Measurements from ENCODE around the gene ZNF827.

ZNF827 gene

GRCh38 chr4:145891958-145892357 lies 46.7 kb downstream of the ZNF827 start:
- DNase-seq (ENCODE audit: low read depth), result no peak

GRCh38 chr4:145890689-145891088 lies 47.9 kb downstream of the ZNF827 start:
- no peak for DNase-seq (ENCODE audit: low read depth)

DNA sequence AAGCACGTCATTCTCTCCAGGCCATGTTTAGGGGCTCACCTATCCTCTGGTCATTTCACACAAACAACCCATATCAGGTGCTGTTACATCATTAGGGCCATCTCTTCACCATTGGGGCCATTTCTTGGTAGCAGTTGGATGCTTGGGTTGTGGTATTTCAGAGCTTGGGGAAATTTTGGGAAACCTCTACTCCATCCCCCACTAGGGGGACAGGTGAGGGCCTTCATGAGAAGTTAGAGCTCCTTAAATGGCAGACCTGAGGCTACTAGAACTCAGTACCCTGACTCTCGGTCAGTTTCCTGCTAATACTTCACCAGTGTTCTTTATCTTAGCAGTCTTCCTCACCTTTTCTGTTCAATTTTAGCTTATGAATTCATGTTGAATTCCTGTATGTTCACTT lies 50.2 kb downstream of the ZNF827 start:
- DNase-seq (ENCODE audit: low read depth), result no peak

GRCh38 chr4:145887241-145887991 lies 51.2 kb downstream of the ZNF827 start:
- no peak for DNase-seq (ENCODE audit: low read depth)

GRCh38 chr4:145886871-145887240 lies 51.8 kb downstream of the ZNF827 start:
- DNase-seq (ENCODE audit: low read depth), result no peak

- no peak for DNase-seq (ENCODE audit: low read depth)
These were observed 53.0 kb downstream of the ZNF827 start for GRCh38 chr4:145885666-145886065.

- DNase-seq (ENCODE audit: low read depth), result no peak
These were observed 53.8 kb downstream of the ZNF827 start for GRCh38 chr4:145884775-145885174.

DNA sequence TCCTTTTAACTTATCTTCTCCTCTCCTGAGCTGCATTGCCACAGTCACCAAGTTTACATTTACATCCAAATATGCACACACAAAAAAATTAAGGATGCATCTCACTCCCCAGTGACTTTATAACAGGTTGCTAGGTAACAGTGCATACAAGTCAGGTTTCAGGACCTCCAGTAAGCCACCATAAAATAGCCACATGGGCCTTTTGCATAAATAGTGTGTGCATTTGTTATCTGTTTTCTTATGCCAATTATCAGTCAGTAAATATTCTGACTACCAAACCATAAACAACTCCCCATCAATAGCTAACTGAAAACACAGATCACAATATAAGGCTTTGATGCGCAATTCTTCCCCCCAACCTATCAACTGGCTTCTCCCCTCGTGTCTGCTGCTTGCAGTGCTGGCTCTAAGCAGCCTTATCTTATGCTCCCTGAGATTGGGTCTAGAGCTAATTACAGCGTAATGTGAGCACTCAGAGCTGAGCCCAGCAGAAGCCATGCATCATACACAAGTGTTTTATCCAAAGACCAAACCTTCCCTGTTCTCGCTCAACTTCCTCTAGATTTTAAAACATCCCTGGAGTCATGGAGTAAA lies 55.4 kb downstream of the ZNF827 start:
- DNase-seq (ENCODE audit: low read depth), result no peak

GRCh38 chr4:145882604-145883003 lies 56.0 kb downstream of the ZNF827 start:
- DNase-seq (ENCODE audit: low read depth), result no peak

DNA sequence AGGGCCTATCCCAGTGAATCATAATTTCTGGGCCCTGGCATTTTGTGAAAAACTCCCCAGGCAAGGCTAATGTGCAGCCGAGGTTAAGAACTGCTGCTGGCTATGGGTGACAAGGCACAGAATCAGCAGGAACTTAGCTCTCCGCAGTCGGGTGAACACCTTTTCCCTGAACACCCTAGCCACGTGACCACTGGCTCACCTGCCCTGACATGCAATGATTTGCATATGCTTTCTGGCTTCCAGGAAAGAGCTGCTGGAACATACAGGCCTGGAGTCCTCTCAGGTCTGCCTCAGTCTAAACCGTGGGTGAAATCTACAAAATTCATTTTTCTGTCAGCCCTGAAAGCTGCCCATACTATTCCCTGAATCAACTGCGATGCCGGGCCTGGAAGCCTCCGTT lies 56.6 kb downstream of the ZNF827 start:
- no peak for DNase-seq (ENCODE audit: low read depth)

DNA sequence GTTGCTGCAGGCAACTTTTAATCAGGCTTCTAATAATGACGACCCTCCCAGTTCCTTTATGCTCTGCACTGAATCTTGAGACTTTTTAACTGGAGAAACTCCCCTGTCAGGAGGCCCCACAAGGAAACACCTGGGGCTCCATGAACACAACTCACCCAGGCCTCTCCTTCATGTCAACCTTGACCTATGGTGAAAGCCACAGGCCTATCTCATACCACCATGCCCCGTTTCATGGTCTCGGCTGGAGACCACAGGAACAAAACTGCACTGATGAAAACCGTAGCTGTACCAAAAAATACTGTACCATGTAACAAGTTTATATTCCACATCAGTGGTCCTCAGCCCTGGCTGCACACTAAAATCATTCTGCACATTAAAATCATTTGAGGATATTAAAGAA lies 57.0 kb downstream of the ZNF827 start:
- DNase-seq (ENCODE audit: low read depth), result no peak

DNA sequence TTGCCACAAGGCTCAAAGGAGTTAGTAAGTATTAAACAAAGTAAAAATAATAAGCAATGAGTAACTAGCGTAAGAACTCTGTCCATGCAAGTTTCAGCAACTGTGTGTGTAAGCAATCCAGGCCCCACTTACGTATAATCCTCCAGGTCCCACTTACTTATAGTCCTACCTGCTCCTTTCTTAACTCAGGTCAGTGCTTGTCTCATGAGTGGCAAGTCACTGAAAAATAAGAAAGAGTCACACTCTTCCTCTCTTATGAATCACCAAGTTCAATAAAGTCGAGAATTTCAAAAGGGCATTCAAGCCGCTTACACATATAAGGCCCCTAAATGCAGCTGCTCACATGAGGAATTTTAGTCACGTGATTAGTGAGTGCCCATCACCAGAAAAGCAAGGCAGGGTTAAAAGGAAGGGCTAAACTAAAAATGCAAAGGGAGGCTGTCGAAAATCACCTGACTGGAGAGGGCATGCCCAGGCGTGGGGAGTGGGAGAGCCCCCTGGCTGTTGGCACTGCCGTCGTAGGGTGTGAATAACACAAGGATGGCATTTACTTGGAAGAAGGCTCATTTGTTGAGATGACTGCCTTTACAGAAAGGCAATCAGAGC lies 58.2 kb downstream of the ZNF827 start:
- no peak for DNase-seq (ENCODE audit: low read depth)

GRCh38 chr4:145879598-145879997 lies 59.0 kb downstream of the ZNF827 start:
- DNase-seq (ENCODE audit: low read depth), result no peak

DNA sequence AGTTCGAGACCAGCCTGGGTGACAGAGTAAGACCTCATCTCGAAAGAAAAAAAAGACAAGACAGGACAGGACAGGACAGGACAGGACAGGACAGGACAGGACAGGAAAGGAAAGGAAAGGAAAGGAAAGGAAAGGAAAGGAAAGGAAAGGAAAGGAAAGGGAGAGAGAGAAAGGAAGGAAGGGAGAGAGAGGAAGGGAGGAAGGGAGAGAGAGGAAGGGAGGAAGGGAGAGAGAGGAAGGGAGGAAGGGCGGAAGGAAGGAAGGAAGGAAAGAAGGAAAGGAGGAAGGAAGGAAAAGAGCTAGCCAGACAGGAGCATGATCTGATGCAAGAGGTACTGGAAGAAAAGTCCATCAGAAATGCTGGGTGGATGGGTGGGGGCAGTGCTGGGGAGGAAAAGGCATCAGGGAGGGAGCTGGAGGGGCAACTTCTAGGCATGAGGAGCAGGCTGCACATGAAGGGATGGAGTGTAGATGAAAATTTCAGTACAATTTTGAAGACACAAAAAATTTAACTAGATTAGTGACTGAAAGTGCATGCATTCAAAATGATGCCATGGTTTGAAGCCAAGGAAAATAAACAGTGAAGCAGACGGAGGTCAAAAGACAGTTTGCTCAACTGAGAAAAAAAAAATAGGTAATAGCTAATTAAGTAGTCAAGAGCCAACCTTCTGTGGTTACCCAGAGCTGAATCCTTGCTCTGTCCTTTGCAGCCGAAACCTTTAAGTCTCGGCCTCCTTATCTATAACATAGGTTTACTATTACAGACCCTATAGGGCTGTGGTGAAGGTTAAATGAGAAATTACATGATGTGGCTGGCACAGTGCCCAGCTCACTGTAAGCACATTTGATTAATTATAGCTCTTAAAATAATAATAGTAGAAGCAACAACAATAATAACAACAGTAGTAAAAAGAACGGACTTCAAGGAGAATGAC lies 59.9 kb downstream of the ZNF827 start:
- no peak for DNase-seq (ENCODE audit: low read depth)

- DNase-seq (ENCODE audit: low read depth), result no peak
These were observed 62.0 kb downstream of the ZNF827 start for GRCh38 chr4:145876531-145877180.

DNA sequence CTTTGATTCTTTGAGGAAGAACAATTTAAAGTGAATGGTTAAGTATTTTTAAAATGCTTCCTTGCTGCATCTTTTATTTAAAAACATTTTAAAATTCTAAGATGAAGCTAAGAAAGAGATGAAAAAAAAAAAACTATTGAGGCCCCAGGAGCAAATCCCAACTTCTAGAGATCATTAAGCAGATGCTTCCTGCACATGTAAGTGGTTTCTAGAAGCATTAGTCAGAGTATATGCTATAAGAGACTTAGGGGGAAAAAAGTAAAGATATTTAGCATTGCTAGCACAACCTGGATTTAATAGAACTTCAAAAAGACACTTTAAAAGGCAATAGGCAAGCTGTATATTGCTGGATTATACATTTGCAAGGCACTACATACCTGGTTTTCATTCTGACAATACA lies 64.7 kb downstream of the ZNF827 start:
- DNase-seq (ENCODE audit: low read depth), result no peak

DNA sequence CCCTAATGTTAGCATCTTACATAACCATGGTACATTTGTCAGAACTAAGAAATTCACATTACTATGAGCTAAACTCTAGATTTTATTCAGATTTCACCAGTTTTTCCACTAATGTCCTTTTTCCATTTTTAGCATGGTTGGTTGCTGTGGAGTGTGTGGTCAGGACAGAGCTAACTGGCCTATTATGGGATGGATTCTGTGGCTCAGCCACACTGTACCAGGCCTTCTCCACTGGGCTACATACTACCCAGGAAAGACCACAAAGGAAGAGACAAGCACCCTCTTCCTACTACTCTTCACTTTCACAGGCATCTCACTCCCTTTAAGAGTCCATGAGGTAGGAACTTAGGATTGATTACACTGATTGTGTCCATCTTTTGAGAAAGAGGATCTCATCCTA lies 67.4 kb downstream of the ZNF827 start:
- no peak for DNase-seq (ENCODE audit: low read depth)

GRCh38 chr4:145870155-145871020 lies 68.2 kb downstream of the ZNF827 start:
- no peak for DNase-seq (ENCODE audit: low read depth)

GRCh38 chr4:145868637-145869409 lies 69.8 kb downstream of the ZNF827 start:
- DNase-seq (ENCODE audit: low read depth), result no peak

GRCh38 chr4:145867406-145867805 lies 71.2 kb downstream of the ZNF827 start:
- DNase-seq (ENCODE audit: low read depth), result no peak
